IPS-18a (cell line): ENCODE data around the gene ARF6.
"Not testable (repeated sequence)": the region's sequence is repeated elsewhere in the genome, so short reads cannot be mapped to it uniquely, and the experiment has no call there.

Experiments used
- H3K27ac ChIP-seq: one replicate; pipeline ENCODE4 v1.5.1; 2013; ENCODE audit warnings: low read length
- H3K27me3 ChIP-seq: one replicate; pipeline ENCODE4 v1.6.1; 2013; ENCODE audit warnings: mild to moderate bottlenecking, low read length; ENCODE audit not compliant: control insufficient read depth, insufficient read depth
- H3K36me3 ChIP-seq: one replicate; pipeline ENCODE4 v1.6.1; 2013; ENCODE audit warnings: low read depth, low read length; ENCODE audit not compliant: control insufficient read depth
- H3K4me1 ChIP-seq: one replicate; pipeline ENCODE4 v1.6.1; 2013; ENCODE audit warnings: low read depth, low read length; ENCODE audit not compliant: control insufficient read depth
- H3K4me3 ChIP-seq: one replicate; pipeline ENCODE4 v1.5.1; 2013; ENCODE audit warnings: low read length
- H3K9ac ChIP-seq: one replicate; pipeline ENCODE4 v1.6.1; 2013; ENCODE audit warnings: mild to moderate bottlenecking, low read length, moderate library complexity
- H3K9me3 ChIP-seq: one replicate; pipeline ENCODE4 v1.6.1; 2013; ENCODE audit warnings: low read depth, low read length; ENCODE audit not compliant: control insufficient read depth

ARF6 gene

GRCh38 chr14:49896966-49897365 is 4.1 kb downstream of the ARF6 start:
- Histone ChIP-seq H3K4me1 (peaks cover 16% of the 10 kb centered on the region), H3K27me3 (no peaks in the 10 kb centered on the region), H3K9me3 (no peaks in the 10 kb centered on the region), H3K27ac (no peak overlapping the region), H3K4me3 (no peak overlapping the region), H3K9ac (no peak overlapping the region), H3K36me3 (peaks cover 16% of the 10 kb centered on the region)

- no peak overlapping the region for H3K4me3 ChIP-seq
- no peak overlapping the region for H3K27ac ChIP-seq
- no peaks in the 10 kb centered on the region for H3K27me3 ChIP-seq
- H3K9me3 ChIP-seq = no peaks in the 10 kb centered on the region
- peaks cover 16% of the 10 kb centered on the region for H3K36me3 ChIP-seq
- H3K9ac ChIP-seq = no peak overlapping the region
- H3K4me1 ChIP-seq = peaks cover 16% of the 10 kb centered on the region
Observed at GRCh38 chr14:49897414-49897813, 4.5 kb downstream of the ARF6 start.

- peaks cover 16% of the 10 kb centered on the region for H3K36me3 ChIP-seq
- H3K27me3 ChIP-seq = no peaks in the 10 kb centered on the region
- no peaks in the 10 kb centered on the region for H3K9me3 ChIP-seq
- H3K4me1 ChIP-seq = peaks cover 16% of the 10 kb centered on the region
- no peak overlapping the region for H3K27ac ChIP-seq
- no peak overlapping the region for H3K4me3 ChIP-seq
- H3K9ac ChIP-seq = no peak overlapping the region
Observed at GRCh38 chr14:49897965-49898364, 5.1 kb downstream of the ARF6 start.

DNA sequence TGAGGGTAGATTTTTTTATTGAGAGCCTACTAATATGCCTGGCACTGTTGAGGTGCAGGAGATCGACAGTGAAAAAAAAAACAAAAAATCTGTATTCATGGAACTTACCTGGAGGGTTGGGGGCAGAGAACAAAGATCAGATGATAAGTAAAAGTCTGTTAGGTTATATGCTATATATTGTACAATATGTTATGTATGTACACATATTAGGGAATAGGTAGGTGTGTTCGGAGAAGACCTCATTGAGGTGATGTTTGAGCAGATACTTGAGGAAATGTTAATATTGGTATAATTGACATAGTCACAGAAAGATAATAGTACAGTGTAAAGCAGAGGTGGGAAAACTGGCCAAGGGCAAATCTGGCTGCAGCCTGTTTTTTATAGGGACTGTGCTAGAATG is 5.6 kb downstream of the ARF6 start:
- Histone ChIP-seq H3K4me3 (no peak overlapping the region), H3K9ac (no peak overlapping the region), H3K27ac (no peak overlapping the region)

DNA sequence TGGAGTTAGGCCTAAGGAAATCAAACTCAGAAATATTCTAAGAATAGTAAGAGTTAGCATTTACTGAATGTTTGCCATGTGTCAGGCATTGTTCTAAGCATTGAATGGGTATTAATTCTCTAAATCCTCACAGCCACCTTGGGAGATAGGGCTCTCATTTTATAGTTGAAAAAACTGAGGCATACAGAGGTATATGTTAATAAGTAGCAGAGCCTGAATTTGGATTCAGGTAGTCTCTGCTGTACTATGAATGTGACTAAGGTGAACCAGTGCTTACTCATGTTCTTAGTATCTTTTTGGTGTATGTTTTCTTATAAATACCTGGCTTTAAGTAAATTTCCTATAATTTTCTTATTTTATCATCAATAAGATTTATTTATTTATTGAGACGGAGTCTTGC is 8.1 kb downstream of the ARF6 start:
- Histone ChIP-seq H3K4me3 (no peak overlapping the region), H3K9me3 (no peaks in the 10 kb centered on the region), H3K36me3 (peaks cover 3% of the 10 kb centered on the region), H3K4me1 (peaks cover 4% of the 10 kb centered on the region), H3K27ac (no peak overlapping the region), H3K27me3 (no peaks in the 10 kb centered on the region), H3K9ac (no peak overlapping the region)

More for the DNA sequence above, 5.6 kb downstream of the ARF6 start:
- H3K27me3 ChIP-seq = no peaks in the 10 kb centered on the region
- H3K9me3 ChIP-seq = no peaks in the 10 kb centered on the region
- H3K36me3 ChIP-seq = peaks cover 16% of the 10 kb centered on the region
- H3K4me1 ChIP-seq = peaks cover 16% of the 10 kb centered on the region

DNA sequence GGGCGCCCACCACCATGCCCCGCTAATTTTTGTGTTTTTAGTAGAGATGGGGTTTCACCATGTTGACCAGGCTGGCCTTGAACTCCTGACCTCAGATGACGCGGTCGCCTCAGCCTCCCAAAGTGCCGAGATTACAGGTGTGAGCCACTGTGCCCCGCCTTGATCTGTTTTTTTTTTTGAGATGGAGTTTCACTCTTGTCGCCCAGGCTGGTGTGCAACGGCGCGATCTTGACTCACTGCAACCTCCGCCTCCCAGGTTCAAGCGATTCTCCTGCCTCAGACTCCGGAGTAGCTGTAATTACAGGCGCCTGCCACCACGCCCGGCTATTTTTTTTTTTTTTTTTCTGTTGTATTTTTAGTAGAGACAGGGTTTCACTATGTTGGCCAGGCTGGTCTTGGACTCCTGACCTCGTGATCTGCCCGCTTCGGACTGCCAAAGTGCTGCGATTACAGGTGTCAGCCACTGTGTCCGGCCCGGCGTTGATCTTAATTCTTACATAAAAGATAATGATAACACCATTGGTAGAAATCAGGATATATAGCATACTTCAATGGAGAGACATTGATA is 9.9 kb downstream of the ARF6 start:
- not testable (repeated sequence) for H3K4me3 ChIP-seq, H3K27me3 ChIP-seq, H3K4me1 ChIP-seq

GRCh38 chr14:49904270-49904669 is 11.4 kb downstream of the ARF6 start:
- no peaks in the 10 kb centered on the region for H3K4me1 ChIP-seq
- H3K27ac ChIP-seq = no peak overlapping the region
- no peaks in the 10 kb centered on the region for H3K36me3 ChIP-seq
- no peak overlapping the region for H3K4me3 ChIP-seq
- no peaks in the 10 kb centered on the region for H3K27me3 ChIP-seq
- no peaks in the 10 kb centered on the region for H3K9me3 ChIP-seq
- H3K9ac ChIP-seq = no peak overlapping the region

More for the DNA sequence above, 9.9 kb downstream of the ARF6 start:
- H3K36me3 ChIP-seq, H3K9me3 ChIP-seq, H3K9ac ChIP-seq, H3K27ac ChIP-seq: not testable (repeated sequence)

DNA sequence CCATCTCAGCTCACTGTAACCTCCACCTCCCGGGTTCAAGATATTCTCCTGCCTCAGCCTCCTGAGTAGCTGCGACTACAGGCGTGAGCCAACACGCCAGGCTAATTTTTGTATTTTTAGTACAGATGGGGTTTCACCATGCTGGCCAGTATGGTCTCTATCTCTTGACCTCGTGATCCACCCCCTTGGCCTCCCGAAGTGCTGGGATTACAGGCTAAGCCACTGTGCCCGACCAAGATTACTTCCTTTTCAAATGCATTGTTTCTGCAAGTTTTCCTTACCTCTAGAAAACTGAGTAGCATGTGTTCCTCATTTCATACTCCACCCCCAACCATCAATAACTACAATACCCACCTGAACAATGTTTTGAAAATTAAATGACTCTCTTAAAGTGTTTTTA is 13.1 kb downstream of the ARF6 start:
- no peak overlapping the region for H3K27ac ChIP-seq
- H3K27me3 ChIP-seq = no peaks in the 10 kb centered on the region
- no peaks in the 10 kb centered on the region for H3K36me3 ChIP-seq
- no peaks in the 10 kb centered on the region for H3K9me3 ChIP-seq
- no peak overlapping the region for H3K9ac ChIP-seq
- no peaks in the 10 kb centered on the region for H3K4me1 ChIP-seq
- no peak overlapping the region for H3K4me3 ChIP-seq

GRCh38 chr14:49907186-49907585 is 14.3 kb downstream of the ARF6 start:
- Histone ChIP-seq H3K36me3 (no peaks in the 10 kb centered on the region), H3K9ac (no peak overlapping the region), H3K4me1 (no peaks in the 10 kb centered on the region), H3K9me3 (no peaks in the 10 kb centered on the region), H3K4me3 (no peak overlapping the region), H3K27ac (no peak overlapping the region), H3K27me3 (no peaks in the 10 kb centered on the region)

GRCh38 chr14:49908433-49908782 is 15.5 kb downstream of the ARF6 start:
- Histone ChIP-seq H3K4me1 (no peaks in the 10 kb centered on the region), H3K9ac (no peak overlapping the region), H3K4me3 (no peak overlapping the region)

DNA sequence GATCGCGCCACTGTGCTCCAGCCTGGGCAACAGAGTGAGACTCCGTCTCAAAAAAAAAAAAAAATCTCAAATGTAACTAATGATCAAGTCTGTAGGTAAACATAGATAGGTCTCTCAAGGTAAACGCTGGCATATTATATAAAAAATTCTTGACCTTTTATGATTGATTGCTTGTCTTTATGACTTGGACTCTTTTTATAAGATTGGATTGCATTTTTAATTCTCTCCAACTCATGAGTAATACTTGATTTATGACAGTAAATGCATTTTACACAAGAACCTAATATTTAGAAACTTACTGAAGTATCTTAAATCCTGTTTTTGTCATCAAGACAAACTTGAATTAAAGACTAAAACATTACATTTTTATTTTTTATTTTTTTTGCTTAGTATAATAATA is 16.1 kb downstream of the ARF6 start:
- Histone ChIP-seq H3K36me3 (no peaks in the 10 kb centered on the region), H3K27ac (no peak overlapping the region), H3K4me1 (no peaks in the 10 kb centered on the region), H3K9me3 (no peaks in the 10 kb centered on the region), H3K9ac (no peak overlapping the region), H3K4me3 (no peak overlapping the region), H3K27me3 (no peaks in the 10 kb centered on the region)

More at GRCh38 chr14:49908433-49908782, 15.5 kb downstream of the ARF6 start:
- Histone ChIP-seq H3K9me3 (no peaks in the 10 kb centered on the region), H3K27me3 (no peaks in the 10 kb centered on the region), H3K27ac (no peak overlapping the region), H3K36me3 (no peaks in the 10 kb centered on the region)

- Histone ChIP-seq H3K4me1 (no peaks in the 10 kb centered on the region), H3K36me3 (no peaks in the 10 kb centered on the region), H3K9me3 (no peaks in the 10 kb centered on the region), H3K9ac (no peak overlapping the region), H3K4me3 (no peak overlapping the region), H3K27ac (no peak overlapping the region), H3K27me3 (no peaks in the 10 kb centered on the region)
Observed at GRCh38 chr14:49915085-49915484, 22.2 kb downstream of the ARF6 start.
